ENCODE data around the gene COL25A1. TPM values are rescaled to one million over a fixed set of nuclear protein-coding genes. Genes with fewer than 3 reads are reported as not detected.
A peak's percentile ranks its signal among the peaks of the same experiment; 100 is the strongest.

Gene COL25A1
- total and polyA plus RNA-seq, 2 experiments from 2014 or later, result 0.28 to 1.9 TPM

DNA sequence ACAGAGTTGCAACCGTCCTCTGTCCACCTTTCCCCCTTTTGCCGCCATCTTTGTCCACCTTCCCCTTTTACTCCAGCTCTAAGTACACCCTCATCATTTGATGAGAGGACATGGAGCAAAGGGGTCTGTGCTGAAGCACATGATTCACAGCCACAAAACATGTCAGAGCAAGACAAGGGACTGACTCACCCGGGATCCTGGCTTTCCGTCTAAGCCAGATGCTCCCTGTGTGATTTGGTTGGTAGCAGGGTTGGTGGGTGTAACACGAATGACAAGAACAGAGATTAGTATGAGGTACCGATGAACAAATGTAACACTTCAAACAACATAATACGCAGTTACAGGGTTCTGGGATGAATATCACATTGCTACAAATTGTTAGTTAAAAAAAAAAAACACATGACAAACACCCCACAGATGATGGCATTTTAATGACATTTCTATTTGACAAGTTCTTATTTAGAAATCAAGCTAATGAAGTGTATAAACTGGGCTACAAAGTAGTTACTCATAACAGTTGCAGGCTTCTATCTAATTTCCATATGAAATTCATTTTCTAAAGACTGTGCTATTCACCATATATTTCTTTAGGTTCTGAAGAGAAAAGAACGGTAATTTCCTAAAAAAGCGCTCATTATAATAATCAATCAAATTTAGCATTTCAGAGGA, 468.2 kb downstream of the COL25A1 start:
- 76% methylated on average over 9 of the region's 9 CpGs for WGBS (ENCODE audit: low lambda C conversion rate, missing lambda C conversion rate)
- TF ChIP-seq, protein P1, sequence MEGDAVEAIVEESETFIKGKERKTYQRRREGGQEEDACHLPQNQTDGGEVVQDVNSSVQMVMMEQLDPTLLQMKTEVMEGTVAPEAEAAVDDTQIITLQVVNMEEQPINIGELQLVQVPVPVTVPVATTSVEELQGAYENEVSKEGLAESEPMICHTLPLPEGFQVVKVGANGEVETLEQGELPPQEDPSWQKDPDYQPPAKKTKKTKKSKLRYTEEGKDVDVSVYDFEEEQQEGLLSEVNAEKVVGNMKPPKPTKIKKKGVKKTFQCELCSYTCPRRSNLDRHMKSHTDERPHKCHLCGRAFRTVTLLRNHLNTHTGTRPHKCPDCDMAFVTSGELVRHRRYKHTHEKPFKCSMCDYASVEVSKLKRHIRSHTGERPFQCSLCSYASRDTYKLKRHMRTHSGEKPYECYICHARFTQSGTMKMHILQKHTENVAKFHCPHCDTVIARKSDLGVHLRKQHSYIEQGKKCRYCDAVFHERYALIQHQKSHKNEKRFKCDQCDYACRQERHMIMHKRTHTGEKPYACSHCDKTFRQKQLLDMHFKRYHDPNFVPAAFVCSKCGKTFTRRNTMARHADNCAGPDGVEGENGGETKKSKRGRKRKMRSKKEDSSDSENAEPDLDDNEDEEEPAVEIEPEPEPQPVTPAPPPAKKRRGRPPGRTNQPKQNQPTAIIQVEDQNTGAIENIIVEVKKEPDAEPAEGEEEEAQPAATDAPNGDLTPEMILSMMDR (IDR thresholded peaks at IDR 0.05; ENCODE audit: poor library complexity), result no peak
- no peak for TF ChIP-seq EZH2phosphoT487 (IDR thresholded peaks at IDR 0.05; ENCODE audit: low read depth, severe bottlenecking, unreplicated experiment)
- no peak for TF ChIP-seq EZH2 (IDR thresholded peaks at IDR 0.05; ENCODE audit: borderline replicate concordance)
- no peaks in the 10 kb centered on the region for H3K4me1 ChIP-seq (ENCODE audit: insufficient read depth)
- no peaks in the 10 kb centered on the region for H3K79me2 ChIP-seq
- DNase-seq (ENCODE audit: low spot score), result no peak
- no peaks in the 10 kb centered on the region for H3K9me3 ChIP-seq (ENCODE audit: low read depth)
- no peak overlapping the region for H3K4me2 ChIP-seq
- no peak overlapping the region for H3K4me3 ChIP-seq
- H4K20me1 ChIP-seq (ENCODE audit: insufficient read depth, poor library complexity, severe bottlenecking), result no peaks in the 10 kb centered on the region
- H3K36me3 ChIP-seq (replicated peaks; ENCODE audit: insufficient read depth, low read depth), result no peaks in the 10 kb centered on the region
- no peak overlapping the region for H3K27ac ChIP-seq
- H2AFZ ChIP-seq, result no peak overlapping the region
- no peaks in the 10 kb centered on the region for H3K9me2 ChIP-seq (replicated peaks; ENCODE audit: insufficient read depth)
- H3K27me3 ChIP-seq, result peaks cover 8% of the 10 kb centered on the region

DNA sequence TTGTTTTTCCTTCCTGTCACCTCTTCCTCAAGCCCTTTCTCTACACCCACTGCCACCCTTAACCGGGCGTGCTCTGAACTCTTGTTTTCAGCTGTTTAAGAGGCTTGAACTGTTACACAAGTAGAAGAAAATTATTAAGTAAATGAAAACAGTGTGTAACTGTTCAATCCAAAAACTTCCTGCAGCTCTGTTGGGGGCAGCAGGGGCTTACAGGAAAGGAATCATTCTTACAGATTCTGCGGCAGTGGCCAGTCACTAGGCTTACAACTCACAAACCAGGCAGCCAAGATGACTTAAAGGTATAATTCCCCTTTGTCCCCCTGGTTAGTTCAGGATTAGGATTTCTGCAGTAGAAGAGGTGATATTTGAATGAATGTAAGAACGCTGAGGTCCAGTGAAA, 469.4 kb downstream of the COL25A1 start:
- Histone ChIP-seq H4K20me1 (ENCODE audit: insufficient read depth, poor library complexity, severe bottlenecking) (no peaks in the 10 kb centered on the region), H3K9me3 (ENCODE audit: low read depth) (no peaks in the 10 kb centered on the region), H3K27ac (no peak overlapping the region), H3K9me2 (replicated peaks; ENCODE audit: insufficient read depth) (no peaks in the 10 kb centered on the region), H3K36me3 (replicated peaks; ENCODE audit: insufficient read depth, low read depth) (no peaks in the 10 kb centered on the region), H3K27me3 (peaks cover 8% of the 10 kb centered on the region), H2AFZ (no peak overlapping the region), H3K79me2 (no peaks in the 10 kb centered on the region), H3K4me2 (no peak overlapping the region), H3K4me3 (no peak overlapping the region), H3K4me1 (ENCODE audit: insufficient read depth) (no peaks in the 10 kb centered on the region)
- WGBS (ENCODE audit: low lambda C conversion rate, missing lambda C conversion rate), result 73% methylated on average over 4 of the region's 4 CpGs
- TF ChIP-seq, protein P1 (IDR thresholded peaks at IDR 0.05; ENCODE audit: poor library complexity), result peak; percentile 27
- TF ChIP-seq EZH2 (IDR thresholded peaks at IDR 0.05; ENCODE audit: borderline replicate concordance) (no peak), EZH2phosphoT487 (IDR thresholded peaks at IDR 0.05; ENCODE audit: low read depth, severe bottlenecking, unreplicated experiment) (no peak)
- peak; percentile 23 for DNase-seq (ENCODE audit: low spot score)

DNA sequence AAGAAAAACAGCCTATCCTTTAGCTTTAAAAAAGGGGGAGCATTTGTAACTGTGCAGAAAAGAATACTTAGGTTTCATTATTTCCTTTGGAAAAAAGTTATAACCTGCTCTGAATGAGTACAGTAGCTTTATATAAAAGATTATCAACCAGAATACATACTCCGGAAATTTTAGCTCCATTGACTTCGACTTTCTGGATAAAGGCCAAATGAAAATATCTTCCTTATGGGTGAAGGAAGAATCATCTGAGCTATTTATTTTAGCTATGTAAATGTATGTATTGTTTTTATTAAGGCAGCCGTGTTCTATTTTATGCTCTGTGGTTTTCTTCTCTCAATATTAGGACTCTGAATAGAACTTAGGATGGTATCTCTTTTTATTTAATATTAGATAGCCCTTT, 470.6 kb downstream of the COL25A1 start:
- peaks cover 8% of the 10 kb centered on the region for H3K27me3 ChIP-seq
- no peak overlapping the region for H3K4me2 ChIP-seq
- H3K9me3 ChIP-seq (ENCODE audit: low read depth), result no peaks in the 10 kb centered on the region
- H3K36me3 ChIP-seq (replicated peaks; ENCODE audit: insufficient read depth, low read depth), result no peaks in the 10 kb centered on the region
- no peaks in the 10 kb centered on the region for H3K4me1 ChIP-seq (ENCODE audit: insufficient read depth)
- WGBS (ENCODE audit: low lambda C conversion rate, missing lambda C conversion rate), result 81% methylated on average over 3 of the region's 3 CpGs
- no peaks in the 10 kb centered on the region for H3K79me2 ChIP-seq
- H2AFZ ChIP-seq, result no peak overlapping the region
- TF ChIP-seq EZH2phosphoT487 (IDR thresholded peaks at IDR 0.05; ENCODE audit: low read depth, severe bottlenecking, unreplicated experiment), result no peak
- H3K9me2 ChIP-seq (replicated peaks; ENCODE audit: insufficient read depth), result no peaks in the 10 kb centered on the region
- no peaks in the 10 kb centered on the region for H4K20me1 ChIP-seq (ENCODE audit: insufficient read depth, poor library complexity, severe bottlenecking)
- H3K4me3 ChIP-seq, result no peak overlapping the region
- no peak for DNase-seq (ENCODE audit: low spot score)
- no peak overlapping the region for H3K27ac ChIP-seq

DNA sequence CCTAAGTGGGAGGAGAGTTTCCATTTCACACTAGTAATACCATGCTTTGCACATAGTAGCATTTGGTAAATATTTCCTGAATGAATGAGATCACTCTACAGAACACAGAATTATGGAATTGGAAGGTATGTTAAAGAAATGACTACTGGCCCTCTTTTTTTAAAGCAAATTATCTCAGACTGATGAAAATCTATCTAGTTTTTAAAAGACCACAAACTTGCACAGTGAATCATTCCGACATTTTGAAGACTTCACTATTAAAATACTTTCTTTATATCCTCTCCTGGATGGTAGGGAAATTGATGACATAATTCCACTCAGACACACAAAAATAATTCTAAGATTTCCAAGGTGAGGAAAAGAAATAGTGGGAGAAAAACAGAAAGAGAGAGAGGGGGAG, 471.2 kb downstream of the COL25A1 start:
- Histone ChIP-seq H3K79me2 (no peaks in the 10 kb centered on the region), H3K4me1 (ENCODE audit: insufficient read depth) (no peaks in the 10 kb centered on the region), H2AFZ (no peak overlapping the region), H4K20me1 (ENCODE audit: insufficient read depth, poor library complexity, severe bottlenecking) (no peaks in the 10 kb centered on the region), H3K36me3 (replicated peaks; ENCODE audit: insufficient read depth, low read depth) (no peaks in the 10 kb centered on the region), H3K4me3 (no peak overlapping the region), H3K9me2 (replicated peaks; ENCODE audit: insufficient read depth) (no peaks in the 10 kb centered on the region), H3K4me2 (no peak overlapping the region), H3K27ac (no peak overlapping the region), H3K9me3 (ENCODE audit: low read depth) (no peaks in the 10 kb centered on the region), H3K27me3 (peaks cover 8% of the 10 kb centered on the region)
- TF ChIP-seq EZH2phosphoT487 (IDR thresholded peaks at IDR 0.05; ENCODE audit: low read depth, severe bottlenecking, unreplicated experiment), result no peak
- no peak for TF ChIP-seq EZH2 (IDR thresholded peaks at IDR 0.05; ENCODE audit: borderline replicate concordance)
- TF ChIP-seq, protein P1 (IDR thresholded peaks at IDR 0.05; ENCODE audit: poor library complexity), result no peak
- 89% methylated on average over 1 of the region's 1 CpG for WGBS (ENCODE audit: low lambda C conversion rate, missing lambda C conversion rate)
- DNase-seq (ENCODE audit: low spot score), result no peak

Data from hepatocyte (in vitro differentiated cells).